GM18519 (cell line): ENCODE measurements around the gene ATP2B2.
"Not testable (repeated sequence)": the region's sequence is repeated elsewhere in the genome, so short reads cannot be mapped to it uniquely, and the experiment has no call there.

ENCODE experiments used
- ATAC-seq: cut with Tn5 transposase; IDR thresholded peaks from one replicate; pipeline ENCODE4 v1.9.1; 2021; ENCODE audit warnings: mild to moderate bottlenecking, moderate library complexity; ENCODE audit not compliant: unreplicated experiment, low FRiP score

ATP2B2 gene

DNA sequence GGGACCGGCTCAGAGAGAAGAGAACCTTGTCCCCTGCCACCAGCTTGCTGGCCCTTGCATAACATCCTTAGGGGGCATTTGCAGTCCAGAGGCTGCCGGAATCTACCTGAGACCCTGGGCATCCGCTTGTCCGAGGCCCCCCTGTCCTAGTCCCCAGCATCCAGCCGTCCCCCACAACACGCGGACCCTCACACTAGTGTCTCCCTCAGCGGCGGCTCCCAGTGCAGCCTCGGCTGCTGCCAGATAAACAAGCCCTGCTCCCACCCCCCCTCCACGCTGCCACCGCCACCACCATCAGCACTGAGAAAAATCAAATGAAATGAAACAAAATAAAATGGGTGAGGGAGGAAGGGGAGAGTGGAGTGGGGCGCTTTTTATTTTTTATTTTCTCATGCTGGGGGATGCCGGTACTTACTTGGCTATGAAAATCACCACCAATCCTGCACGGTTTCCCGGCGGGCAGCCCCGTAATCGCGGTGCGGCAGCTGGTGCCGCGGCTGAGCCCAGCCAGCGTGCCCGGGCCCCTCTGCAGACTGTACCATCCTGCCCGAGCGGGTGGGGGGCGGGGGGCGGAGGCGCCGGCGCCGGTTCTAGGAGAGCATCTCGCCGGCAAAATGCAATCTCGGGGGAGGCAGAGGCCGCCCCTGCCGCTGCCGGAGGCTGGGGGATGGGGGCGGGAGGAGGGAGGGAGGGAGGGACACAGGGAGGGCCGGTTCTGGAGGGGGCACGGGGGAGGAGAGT, at the start of gene ATP2B2:
Gene ATP2B2, minus strand, starts transcription at position 537 of the 741 bp plus-strand sequence. CDS start 56,043 bp downstream, outside the sequence.
- ATAC-seq = no peak

DNA sequence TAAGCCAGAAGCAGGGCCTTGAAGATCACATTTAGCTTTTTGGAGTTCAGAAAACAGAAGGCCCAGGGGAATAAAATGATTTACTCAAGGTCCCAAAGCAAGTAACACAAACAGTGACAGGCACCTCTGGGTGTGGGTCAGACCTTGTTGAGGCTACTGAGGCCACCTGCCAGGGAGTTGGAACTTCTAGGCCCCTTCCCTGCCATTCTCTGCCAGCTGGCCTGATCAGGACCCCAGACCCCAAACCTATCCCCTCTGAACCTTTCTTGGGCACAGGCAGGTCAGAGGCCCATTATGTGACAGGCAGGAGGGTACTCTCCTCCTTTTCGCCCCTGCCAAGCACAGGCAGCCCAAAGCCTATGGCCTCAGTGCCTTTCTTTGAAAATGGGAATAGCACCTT, 49.4 kb upstream of the ATP2B2 start:
- ATAC-seq = no peak

DNA sequence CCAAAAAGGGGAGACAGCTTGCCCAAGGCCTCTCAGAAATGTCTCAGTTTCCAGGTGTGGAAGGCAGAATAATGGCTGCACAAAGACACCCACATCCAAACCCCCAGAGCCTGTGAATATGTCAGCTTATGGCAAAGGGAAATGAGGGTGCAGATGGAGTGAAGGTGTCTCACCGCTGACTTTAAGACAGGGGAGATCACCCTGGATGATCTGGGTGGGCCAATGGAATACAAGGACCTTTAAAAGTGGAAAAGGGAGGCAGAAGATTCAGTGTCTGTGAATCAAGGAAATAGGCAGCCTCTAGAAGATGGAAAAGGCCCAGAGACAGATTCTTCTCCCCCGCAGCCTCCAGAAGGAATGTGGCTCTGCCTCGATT, 48.8 kb upstream of the ATP2B2 start:
- ATAC-seq = no peak

DNA sequence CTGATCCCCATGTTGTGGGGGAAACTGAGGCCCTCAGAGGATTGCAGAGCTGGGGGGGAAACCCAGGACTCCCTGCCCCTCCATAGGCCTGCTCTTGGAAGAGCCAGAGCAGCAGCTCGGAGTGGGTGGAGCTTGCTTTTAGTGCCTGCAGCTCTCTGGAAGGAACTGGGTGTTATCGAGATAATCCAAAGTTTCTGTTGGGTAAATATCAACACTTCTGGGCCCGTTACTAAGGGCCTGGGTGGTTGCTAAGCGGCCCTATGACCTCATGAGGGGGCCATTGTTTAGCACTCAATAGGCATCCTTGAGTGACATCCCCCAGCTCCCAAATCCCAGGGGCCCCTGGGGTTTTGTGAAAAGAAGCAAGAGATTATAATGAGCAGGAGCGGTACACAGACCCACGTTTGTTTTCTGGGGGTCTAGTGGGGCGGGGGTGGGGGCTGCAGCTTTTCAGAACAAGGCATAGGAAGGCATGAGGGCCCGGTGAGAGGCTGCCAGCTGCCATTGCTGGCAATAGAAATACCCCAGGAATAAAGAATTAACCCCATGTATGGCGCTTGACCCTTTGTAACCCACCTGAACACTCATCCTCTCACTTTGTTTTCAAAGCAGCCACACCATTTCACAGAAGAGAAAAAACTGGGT, 48.3 kb upstream of the ATP2B2 start:
- no peak for ATAC-seq

DNA sequence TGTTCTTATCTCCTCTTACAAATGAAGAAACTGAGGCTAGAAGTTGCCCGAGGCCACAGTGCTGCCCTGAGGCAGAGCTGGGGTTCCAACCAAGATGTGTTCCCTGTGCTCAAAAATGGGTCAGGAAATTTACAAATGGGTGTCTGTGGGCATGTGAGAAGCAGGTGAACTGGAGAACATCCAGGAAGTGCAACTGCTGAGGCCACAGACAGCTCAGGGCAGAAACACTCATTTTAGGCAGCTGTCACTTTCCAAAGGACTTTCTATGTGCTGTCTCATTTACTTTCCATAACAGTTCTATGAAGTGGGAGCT, 47.2 kb upstream of the ATP2B2 start:
- ATAC-seq = no peak

DNA sequence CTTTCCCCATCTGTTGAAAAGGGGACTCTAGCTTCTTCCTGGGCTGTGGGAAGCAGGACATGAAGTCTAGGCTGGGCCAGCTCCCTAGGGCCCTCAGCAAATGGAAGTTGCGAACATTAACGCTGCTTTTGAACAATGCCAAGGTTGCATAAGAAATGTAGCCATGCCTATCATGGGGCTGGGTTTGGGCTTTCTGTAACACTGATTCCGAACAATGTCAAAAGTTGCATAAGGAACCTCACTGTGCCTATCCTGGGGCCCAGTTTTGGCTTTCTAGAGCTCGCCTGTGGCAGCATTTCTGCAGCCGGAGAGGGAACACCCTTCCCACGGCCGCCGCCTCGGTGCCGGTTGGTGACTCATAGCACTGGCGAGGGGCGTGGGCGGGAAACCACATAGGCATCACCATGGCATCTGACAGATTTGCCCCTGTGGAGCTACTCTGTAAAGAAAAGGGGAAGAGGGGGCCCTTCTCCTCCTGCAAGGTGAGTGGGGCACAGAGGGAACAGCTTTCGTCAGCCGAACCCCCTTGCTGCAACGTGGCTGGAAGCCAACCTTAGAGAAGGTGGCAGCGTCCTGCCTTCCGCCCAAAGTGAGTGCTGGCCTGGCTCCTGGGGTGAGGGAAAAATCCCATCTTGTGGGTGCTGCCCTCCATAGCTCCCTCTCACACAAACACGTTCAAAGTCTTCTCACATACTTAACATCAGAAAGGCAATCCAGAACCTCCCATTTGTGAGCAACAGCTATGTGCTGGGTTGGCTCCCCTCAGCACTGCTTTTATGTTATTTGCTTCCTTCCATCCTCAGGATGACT, 46.6 kb upstream of the ATP2B2 start:
- no peak for ATAC-seq

DNA sequence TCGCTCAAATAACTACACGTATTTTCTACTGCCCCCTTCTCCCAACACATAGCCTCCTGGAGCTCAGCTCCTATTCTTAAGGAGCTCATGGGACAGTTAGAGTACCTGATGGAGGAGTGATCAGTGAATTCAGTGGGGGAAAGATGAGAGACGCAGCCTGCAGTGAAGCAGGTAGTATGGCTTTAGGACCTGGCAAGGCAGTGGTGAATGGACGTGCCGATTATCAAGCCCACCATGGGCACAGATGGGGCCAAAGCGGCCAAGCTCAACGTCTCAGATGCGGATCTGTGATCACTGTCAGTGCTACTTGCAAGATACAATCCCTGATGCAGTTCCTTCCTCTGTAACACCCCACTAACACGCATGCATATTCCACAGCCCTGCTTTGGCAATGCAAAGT, 45.8 kb upstream of the ATP2B2 start:
- no peak for ATAC-seq

DNA sequence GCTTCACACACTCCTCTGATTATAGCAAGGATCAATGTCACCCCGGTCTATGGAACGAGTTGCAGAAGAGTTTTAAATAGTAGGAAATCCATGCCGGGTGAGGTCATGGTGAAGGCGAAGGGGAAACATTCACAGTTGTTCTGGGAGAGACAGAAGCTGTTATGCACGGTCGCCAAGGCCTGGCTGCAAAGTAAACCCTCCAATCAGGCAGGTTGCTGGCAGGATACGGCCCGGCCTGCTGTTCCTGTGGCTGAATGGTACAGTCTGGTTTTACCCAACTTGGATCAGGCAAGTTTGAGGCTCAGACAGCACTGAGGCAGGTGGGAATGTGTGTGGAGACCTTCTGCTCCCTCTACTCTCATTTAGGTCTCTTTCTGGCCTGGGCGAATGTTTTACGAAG, 45.3 kb upstream of the ATP2B2 start:
- ATAC-seq = no peak

DNA sequence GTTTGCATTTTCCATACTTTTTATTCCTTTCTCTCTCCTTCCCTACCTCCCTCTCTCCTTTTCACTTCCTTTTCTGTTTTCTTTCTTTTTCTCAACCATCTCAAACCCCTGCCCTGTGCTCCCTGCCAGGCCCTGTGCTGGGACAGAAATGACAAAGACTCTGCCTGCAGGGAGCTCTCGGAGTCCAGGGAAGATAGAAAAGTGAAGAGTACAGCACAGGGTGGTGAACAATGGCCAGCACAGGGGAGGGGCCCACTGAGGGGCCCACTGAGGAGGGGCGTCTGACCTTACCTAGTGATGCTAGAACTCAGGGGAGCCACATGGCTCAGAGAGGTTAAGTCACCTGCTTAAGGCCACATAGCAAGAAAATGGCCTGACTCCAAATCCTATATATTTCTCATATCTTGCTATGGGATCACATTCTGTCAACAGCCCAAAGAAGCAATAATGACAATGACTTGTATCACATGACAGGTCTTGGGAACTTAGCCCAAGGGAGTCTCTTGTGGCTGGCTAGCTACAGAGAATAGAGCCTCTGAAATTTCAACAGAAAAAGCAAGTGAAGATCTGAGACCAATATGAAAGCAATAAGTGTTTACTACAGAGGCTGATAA, 44.3 kb upstream of the ATP2B2 start:
- no peak for ATAC-seq

DNA sequence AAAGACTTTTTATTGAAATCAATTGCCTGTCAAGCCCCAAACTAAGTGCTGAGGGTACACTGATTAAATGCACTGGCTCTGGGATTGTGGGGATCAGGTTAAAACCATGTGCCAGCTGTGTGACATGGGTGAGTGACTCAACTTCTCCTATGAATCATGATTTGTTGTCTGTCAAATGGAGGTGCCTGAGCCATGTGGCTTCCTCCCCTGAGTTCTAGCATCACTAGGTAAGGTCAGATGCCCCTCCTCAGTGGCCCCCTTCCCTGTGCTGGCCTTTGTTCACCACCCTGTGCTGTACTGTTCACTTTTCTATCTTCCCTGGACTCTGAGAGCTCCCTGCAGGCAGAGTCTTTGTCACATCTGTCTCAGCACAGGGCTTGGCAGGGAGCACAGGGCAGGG, 43.6 kb upstream of the ATP2B2 start:
- no peak for ATAC-seq

DNA sequence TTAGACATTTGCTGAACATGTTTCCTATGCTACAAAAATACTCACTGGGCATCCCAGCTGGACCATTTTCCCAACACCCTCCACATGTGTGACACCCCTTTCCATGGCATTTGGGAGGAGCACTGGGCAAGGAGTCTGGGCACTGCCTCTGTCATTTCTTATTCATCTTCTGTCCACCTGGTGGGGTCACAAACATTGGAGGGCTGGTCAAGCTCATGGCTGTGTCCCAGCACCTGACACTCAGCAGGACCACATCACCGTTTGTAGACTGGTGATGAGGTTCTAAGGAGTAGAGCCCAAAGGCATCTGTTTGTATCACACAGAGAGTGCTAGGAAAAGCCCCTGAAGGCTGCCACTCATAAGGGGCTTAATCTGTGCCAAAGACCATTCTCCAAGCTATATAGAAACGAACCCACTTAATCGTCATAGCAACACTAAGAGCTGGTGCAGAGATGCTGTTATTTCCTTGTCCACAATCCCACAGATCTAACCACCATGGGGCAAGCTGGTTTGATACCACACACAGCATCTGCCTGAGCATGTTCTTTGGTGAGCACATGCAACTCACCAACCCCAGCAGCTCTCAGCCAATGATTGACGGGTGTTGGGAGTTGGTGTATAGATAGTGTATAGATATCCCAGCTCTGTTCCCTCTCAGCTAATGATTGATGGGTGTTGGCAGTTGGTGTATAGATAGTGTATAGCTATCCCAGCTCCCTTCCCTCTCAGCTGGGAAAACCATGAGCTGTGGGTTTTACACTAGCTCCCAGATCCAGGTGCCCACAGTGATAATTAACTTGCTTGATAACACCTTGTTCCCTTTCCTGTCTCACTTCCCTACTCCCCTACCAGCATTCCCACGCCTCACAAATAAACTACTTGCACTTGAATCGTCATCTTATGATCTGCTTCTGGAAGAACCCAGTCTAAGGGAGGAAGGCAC, 42.7 kb upstream of the ATP2B2 start:
- ATAC-seq = no peak

DNA sequence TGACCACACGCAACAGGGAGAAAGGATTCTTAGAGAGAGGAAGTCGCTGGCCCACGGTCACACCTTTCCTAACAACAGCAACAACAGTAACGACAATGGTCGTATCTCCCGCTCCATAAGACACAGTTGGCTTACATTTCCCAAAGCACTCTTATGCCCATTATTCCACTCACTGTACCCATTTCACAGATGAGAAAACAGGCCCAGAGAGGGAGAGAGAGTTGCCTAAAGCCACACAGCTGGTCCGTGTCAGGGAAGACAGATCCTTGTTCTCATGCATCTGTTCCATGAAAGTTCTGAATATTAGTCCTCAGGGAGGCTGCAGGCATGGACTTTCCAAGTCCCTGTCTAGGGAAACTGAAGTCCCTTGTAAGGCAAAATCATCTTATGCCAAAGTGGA, 42.0 kb upstream of the ATP2B2 start:
- no peak for ATAC-seq

DNA sequence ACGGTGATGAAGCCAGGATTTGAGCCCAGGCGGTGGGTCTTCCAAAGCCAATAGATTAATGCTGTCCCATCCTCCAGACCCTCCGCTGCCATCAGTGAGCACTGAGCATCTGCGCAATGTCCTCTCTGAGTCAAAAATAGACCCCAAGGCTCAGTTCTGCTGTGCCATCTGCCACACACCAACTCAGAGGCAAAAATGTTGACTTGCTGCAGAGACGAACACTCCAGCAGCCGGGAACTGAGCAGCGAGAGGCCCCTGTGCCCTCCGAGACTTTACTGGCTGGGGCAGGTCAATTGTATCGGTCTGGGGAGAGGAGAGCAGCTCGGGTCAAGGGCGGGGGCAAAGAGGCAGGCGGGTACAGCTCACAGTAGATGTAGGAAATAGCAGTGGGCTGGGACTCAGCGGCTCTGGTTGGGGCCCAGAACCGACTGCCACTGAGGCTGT, 41.5 kb upstream of the ATP2B2 start:
- no peak for ATAC-seq

DNA sequence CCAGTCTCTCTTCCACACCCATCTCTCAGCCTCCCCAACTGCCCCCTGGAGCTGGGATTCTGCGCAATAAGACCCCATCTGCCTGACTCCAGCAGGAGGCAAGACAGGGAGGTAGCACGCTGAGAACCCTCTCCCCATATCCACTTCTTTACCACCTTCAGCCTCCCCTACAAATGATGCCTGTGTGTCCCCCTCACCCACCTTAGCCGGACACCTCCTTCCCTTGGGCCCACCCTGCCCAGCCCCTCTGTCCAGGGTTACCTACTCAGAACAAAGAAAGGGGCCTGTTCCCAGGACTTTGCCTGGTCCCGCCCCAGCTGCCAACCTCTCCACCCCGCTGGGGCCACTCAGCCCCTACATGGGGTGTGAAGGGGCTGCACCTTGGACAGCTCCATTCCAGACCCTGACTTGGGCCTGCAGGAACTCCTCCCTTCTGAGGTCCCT, 40.8 kb upstream of the ATP2B2 start:
- ATAC-seq = no peak

DNA sequence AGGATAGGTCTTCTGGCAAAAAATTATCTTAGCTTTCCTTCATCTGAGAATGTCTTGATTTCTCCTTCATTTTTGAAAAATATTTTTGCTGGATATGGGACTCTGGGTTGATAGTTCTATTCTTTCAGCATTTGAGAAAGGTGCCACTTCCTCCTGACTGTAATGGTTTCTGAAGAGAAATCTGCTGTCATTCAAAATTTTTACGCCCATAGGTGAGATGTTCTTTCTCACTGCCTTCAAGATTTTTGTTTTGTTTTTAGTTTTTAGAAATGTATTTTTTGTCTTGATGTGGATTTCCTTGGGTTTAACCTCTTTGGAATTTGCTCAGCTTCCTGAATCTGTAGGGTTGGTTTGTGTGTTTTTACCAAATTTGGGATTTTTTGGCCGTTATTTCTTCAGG, 37.1 kb upstream of the ATP2B2 start:
- ATAC-seq = no peak

DNA sequence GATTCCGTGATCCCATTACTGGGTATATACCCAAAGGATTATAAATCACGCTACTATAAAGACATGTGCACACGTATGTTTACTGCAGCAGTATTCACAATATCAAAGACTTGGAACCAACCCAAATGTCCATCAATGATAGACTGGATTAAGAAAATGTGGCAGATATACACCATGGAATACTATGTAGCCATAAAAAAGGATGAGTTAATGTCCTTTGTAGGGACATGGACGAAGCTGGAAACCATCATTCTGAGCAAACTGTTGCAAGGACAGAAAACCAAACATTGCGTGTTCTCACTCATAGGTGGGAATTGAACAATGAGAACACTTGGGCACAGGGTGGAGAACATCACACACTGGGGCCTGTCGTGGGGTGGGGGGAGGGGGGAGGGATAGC, 35.0 kb upstream of the ATP2B2 start:
- ATAC-seq = not testable (repeated sequence)

DNA sequence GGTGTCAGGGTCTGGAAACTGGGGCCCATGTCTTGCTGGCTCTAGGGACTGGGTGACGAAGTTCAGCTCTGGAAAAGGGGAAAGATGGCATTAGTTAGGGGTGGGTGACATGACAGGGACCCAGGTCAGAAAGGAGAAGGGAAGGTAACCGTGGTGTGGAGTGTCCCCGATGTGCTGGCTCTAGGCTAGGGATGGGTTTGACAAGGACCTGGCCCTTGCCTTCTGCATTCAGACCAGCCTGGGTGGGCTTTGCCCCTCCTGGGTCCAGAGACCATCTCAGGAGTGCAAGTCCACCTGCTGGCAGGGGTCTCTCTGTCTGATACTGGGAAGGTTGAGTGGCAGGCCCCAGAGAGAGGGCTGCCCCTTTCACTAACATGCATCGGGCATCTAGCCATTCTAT, 28.7 kb upstream of the ATP2B2 start:
- ATAC-seq = no peak

DNA sequence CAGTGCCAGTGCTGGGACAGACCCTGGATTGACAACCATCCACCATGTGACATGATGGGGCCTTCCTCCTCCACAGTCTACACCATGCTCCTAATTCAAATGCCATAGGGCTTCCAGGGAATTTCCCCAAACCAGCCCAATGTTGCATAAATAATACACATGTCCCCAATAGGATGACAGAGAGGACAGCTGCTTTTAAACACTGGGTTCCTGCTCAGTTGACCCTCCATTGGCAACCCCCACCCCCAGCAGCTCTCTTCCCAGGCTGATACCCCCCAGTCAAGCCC, 28.3 kb upstream of the ATP2B2 start:
- no peak for ATAC-seq

DNA sequence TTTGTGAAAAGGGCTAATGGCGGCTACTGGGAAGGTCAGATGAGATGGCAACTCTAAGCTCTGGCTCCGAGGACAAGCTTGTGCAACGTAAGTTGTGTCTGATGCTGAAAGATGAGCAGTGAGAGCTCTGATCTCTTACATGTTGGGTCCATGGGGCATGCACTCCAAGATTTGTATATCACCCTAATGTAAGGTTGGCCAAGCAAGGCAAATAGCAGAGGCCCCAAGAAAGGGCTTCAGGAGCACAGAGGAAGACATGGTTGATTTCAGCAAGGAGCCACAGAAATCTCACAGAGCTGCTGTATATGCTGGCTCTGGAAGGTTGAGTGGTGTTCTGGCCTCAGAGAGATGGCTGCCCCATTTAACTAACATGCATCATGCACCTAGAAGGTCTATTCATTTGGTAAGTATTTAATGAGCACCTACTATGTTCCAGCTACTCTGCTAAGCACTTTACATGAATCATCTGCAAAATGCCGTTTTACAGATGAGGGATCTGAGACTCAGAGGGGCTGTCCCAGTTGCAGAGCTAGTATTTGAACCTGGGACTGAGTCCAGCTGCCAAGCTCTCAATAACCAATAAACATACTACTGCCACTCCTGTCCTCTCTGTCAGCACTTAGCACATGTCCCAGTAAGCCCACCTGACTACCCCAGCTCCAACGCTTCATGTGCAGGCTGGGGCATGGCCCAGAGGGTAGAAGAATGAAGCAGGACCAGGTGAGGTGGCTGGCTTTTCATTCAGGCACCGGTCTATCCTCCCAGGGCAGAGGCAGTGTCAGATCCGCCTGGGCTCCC, 27.8 kb upstream of the ATP2B2 start:
- no peak for ATAC-seq

DNA sequence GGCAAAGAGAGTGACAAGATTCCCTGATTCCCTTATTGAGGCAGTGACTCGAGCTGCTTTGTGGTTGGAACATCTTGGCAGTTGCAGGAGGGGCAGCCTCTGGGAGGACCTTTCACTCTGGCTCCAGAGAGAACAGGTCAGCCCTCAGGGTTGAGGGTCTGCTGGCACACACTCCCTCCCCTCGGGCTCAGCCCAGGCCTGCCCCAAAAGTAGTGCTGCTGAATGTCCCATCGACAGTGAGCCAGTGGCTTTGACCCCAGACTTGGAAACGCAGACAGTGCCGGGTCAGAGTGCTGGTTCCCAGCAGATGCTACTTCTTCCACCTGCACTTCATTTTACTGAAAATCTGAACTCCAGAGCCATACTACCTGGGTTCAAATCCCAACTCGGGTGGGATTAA, 25.6 kb upstream of the ATP2B2 start:
- ATAC-seq = no peak
